Karpas-422 (cell line): ENCODE data around the gene ANKRD13D. TPM values are rescaled to one million over a fixed set of nuclear protein-coding genes. Genes with fewer than 3 reads are reported as not detected.
"Not testable (repeated sequence)": the region's sequence is repeated elsewhere in the genome, so short reads cannot be mapped to it uniquely, and the experiment has no call there.

Experiments
- DNase-seq: peaks from one replicate; pipeline ENCODE4 v3.0.0-alpha.2; 2015
- H2AFZ ChIP-seq: fragments of 200-600 bp; sonication (generic); 2 replicates; pipeline ENCODE4 v1.6.1; 2014; ENCODE audit warnings: antibody characterized with exemption, low read length, mixed read lengths
- H3K27ac ChIP-seq: fragments of 200-600 bp; sonication (generic); 2 replicates; pipeline ENCODE4 v1.5.1; 2014; ENCODE audit warnings: mild to moderate bottlenecking, low read length, moderate library complexity
- H3K27me3 ChIP-seq: fragments of 200-600 bp; sonication (generic); 2 replicates; pipeline ENCODE4 v1.6.1; 2014; ENCODE audit warnings: low read length, mixed read lengths
- H3K36me3 ChIP-seq: fragments of 200-600 bp; sonication (generic); 2 replicates; pipeline ENCODE4 v1.6.1; 2014; ENCODE audit warnings: low read length, mixed read lengths; ENCODE audit not compliant: insufficient read depth
- H3K4me1 ChIP-seq: fragments of 200-600 bp; sonication (generic); 2 replicates; pipeline ENCODE4 v1.6.1; 2014; ENCODE audit warnings: mild to moderate bottlenecking, low read length, mixed read lengths
- H3K4me2 ChIP-seq: fragments of 200-600 bp; sonication (generic); 2 replicates; pipeline ENCODE4 v1.6.1; 2014; ENCODE audit warnings: low read length, low read depth, mild to moderate bottlenecking; ENCODE audit not compliant: poor library complexity, severe bottlenecking
- H3K4me3 ChIP-seq: fragments of 200-600 bp; sonication (generic); 2 replicates; pipeline ENCODE4 v1.5.1; 2014; ENCODE audit warnings: mild to moderate bottlenecking, antibody characterized with exemption, low read length, mixed read lengths
- H3K79me2 ChIP-seq: fragments of 200-600 bp; sonication (generic); 2 replicates; pipeline ENCODE4 v1.6.1; 2014; ENCODE audit warnings: mild to moderate bottlenecking, low read length, mixed read lengths
- H3K9ac ChIP-seq: fragments of 200-600 bp; sonication (generic); 2 replicates; pipeline ENCODE4 v1.6.0; 2014; ENCODE audit warnings: low read length
- H3K9me2 ChIP-seq: fragments of 200-600 bp; sonication (generic), shearing (Covaris generic); replicated peaks from 2 replicates; pipeline ENCODE4 v1.6.0; 2014; ENCODE audit warnings: mild to moderate bottlenecking, low read length, moderate library complexity; ENCODE audit not compliant: insufficient read depth
- H3K9me3 ChIP-seq: fragments of 300-700, 200-600 bp; sonication (generic); 2 replicates; pipeline ENCODE4 v1.6.1; 2014; ENCODE audit warnings: low read length, mixed read lengths
- H4K20me1 ChIP-seq: fragments of 200-600 bp; sonication (generic); 2 replicates; pipeline ENCODE4 v1.6.1; 2014; ENCODE audit warnings: mild to moderate bottlenecking, antibody characterized with exemption, low read length, low read depth; ENCODE audit not compliant: insufficient read depth
- total RNA-seq: library from RNA; depleted of rRNA; stranded (reverse); fragments of >200 nt; shearing (Covaris generic); gene quantifications from 2 replicates; pipeline ENCODE4 v1.2.3, GENCODE V29; 2014; ENCODE audit warnings: low replicate concordance

Gene ANKRD13D
- total RNA-seq, 1 experiment from 2014 or later = 31.3 TPM

DNA sequence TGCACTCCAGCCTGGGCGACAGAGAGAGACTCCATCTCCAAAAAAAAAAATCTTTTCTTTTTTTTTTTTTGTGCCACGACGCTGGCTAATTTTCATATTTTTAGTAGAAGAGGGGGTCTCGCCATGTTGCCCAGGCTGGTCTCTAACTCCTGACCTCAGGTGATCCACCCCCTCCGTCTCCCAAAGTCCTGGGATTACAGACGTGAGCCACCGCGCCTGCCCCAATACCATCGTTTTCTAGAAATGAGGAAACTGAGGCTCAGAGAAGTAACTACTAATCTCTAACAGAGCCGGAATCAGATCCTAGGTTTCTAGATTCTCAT is 27.7 kb downstream of the ANKRD13D start:
- peaks cover 25% of the 10 kb centered on the region for H3K4me1 ChIP-seq
- no peaks in the 10 kb centered on the region for H3K27me3 ChIP-seq
- no peaks in the 10 kb centered on the region for H4K20me1 ChIP-seq
- no peaks in the 10 kb centered on the region for H3K36me3 ChIP-seq
- no peaks in the 10 kb centered on the region for H3K79me2 ChIP-seq
- no peak for DNase-seq
- no peaks in the 10 kb centered on the region for H3K9me3 ChIP-seq
- peak overlapping the region; percentile 79 for H2AFZ ChIP-seq
- H3K4me2 ChIP-seq = peak overlapping the region; percentile 85
- peak overlapping the region; percentile 81 for H3K27ac ChIP-seq
- peak overlapping the region; percentile 71 for H3K4me3 ChIP-seq
- no peaks in the 10 kb centered on the region for H3K9me2 ChIP-seq
- peak overlapping the region; percentile 76 for H3K9ac ChIP-seq

DNA sequence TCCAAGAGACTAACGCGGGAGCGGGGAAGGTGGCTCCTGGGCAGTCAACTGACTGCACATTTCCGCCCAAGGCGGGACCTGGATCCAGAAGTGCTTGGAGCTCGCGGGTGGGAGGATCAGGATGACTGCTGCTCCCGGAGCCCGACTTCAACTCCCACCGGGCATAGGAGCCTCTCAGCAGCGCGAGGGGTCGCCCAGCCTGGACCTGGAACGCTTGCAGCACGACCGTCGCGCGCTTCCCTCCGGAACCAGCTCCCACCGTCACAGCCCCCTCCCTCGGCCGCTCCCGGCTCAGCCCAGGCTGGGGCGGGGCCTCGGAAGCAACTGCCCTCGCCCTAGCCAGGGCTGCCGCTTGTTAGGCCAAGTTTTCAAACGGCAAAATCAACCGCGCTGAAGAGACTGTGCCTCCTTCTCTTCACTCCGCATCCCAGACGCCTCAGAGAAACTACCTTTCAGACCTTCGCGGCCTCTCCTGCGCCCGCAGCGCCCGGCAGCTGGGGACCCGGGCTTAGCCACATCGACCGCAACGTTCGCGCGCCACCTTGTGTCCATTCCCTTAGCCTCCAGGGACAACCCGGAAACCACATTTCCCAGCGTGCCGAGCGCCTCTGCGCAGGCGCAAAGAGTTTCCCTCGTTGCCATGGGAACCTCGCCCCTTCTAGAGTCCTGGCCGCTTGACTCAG is 28.2 kb downstream of the ANKRD13D start:
- peak overlapping the region; percentile 71 for H3K4me3 ChIP-seq
- no peaks in the 10 kb centered on the region for H3K9me2 ChIP-seq
- H2AFZ ChIP-seq = peak overlapping the region; percentile 91
- H3K79me2 ChIP-seq = no peaks in the 10 kb centered on the region
- peaks cover 25% of the 10 kb centered on the region for H3K4me1 ChIP-seq
- no peaks in the 10 kb centered on the region for H3K27me3 ChIP-seq
- DNase-seq = peak; percentile 99
- peak overlapping the region; percentile 85 for H3K4me2 ChIP-seq
- H3K9ac ChIP-seq = peak overlapping the region; percentile 76
- H3K27ac ChIP-seq = peak overlapping the region; percentile 81
- H3K36me3 ChIP-seq = no peaks in the 10 kb centered on the region
- H3K9me3 ChIP-seq = no peaks in the 10 kb centered on the region
- H4K20me1 ChIP-seq = no peaks in the 10 kb centered on the region

DNA sequence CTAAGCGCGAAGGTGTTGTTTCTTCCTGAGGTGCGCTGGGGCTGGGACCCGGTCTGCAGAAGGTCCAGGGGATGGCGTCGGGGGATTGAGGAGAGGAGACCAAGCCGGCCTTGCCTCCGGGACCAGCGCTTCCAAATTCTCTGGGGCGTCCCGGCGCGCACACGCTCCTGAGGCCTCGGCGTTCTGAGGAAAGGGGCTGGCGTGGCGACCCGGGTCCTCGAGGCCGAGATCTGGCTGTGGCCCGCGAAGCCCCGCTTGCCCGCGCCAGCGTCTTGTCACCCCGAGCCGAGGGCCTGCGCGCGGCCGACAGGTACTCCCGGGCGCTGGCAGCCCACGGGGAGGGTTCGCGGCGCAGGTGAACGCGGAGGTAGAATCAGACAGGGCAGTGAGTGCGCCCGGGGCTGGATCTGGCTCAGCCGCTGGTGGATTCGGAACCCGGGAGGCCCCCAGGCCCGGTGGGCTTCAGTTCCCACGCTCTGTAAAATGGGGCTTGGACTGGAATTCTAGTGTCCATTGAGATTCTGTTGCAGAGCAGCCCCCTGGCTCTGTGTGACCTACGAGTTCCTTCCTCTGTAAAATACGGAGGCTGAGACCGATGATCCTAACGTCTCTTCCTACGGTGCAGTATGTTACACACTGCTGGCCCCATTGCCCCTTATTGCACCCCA is 28.9 kb downstream of the ANKRD13D start:
- H3K4me2 ChIP-seq = peak overlapping the region; percentile 85
- H3K9me3 ChIP-seq = no peaks in the 10 kb centered on the region
- no peaks in the 10 kb centered on the region for H3K36me3 ChIP-seq
- no peaks in the 10 kb centered on the region for H3K9me2 ChIP-seq
- H3K9ac ChIP-seq = peak overlapping the region; percentile 76
- peaks cover 25% of the 10 kb centered on the region for H3K4me1 ChIP-seq
- peak overlapping the region; percentile 91 for H2AFZ ChIP-seq
- peak overlapping the region; percentile 71 for H3K4me3 ChIP-seq
- H3K79me2 ChIP-seq = no peaks in the 10 kb centered on the region
- H3K27me3 ChIP-seq = no peaks in the 10 kb centered on the region
- no peaks in the 10 kb centered on the region for H4K20me1 ChIP-seq
- peak; percentile 61 for DNase-seq
- H3K27ac ChIP-seq = no peak overlapping the region

DNA sequence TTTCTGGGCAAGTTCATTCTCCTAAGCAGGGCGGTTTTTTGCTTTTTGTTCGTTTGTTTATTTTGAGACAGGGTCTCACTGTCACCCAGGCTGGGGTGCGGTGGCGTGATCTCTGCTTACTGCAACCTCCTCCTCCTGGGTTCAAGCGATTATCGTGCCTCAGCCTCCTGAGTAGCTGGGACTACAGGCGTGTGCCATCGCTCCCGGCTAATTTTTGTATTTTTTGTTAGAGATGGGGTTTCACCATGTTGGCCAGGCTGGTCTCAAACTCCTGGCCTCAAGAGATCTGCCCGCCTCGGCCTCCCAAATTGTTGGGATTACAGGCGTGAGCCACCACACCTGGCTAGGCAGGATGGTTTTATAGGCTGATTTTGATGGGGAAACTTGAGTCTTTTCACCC is 29.8 kb downstream of the ANKRD13D start:
- peaks cover 25% of the 10 kb centered on the region for H3K4me1 ChIP-seq
- not testable (repeated sequence) for H3K9me2 ChIP-seq, H3K9ac ChIP-seq, H3K27me3 ChIP-seq, H3K4me3 ChIP-seq, H3K27ac ChIP-seq, H3K36me3 ChIP-seq, H3K79me2 ChIP-seq, DNase-seq, H4K20me1 ChIP-seq, H3K9me3 ChIP-seq, H2AFZ ChIP-seq
- peak overlapping the region; percentile 85 for H3K4me2 ChIP-seq

DNA sequence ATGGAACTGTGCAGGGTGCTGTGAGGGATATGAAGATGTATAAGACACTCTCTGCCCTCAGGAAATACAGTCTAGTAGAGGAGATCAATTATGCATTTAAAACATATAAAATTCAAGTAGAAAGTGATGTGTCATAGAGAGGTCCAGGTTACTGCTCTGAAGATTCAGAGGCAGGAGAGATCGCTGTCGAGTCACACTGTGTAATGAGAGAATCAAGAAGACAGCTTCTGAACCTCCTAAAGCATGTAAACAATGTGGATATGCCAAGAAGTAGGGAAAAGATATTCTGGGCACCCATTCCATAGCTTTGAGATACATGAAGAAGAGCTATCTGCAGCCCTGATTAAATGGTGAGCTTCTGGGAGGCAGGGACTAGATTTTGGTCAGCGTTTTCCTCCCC is 30.9 kb downstream of the ANKRD13D start:
- H3K36me3 ChIP-seq = no peaks in the 10 kb centered on the region
- no peaks in the 10 kb centered on the region for H3K9me2 ChIP-seq
- H3K9ac ChIP-seq = no peak overlapping the region
- H3K27me3 ChIP-seq = no peaks in the 10 kb centered on the region
- no peak for DNase-seq
- no peaks in the 10 kb centered on the region for H4K20me1 ChIP-seq
- H3K4me3 ChIP-seq = no peak overlapping the region
- no peak overlapping the region for H3K27ac ChIP-seq
- peaks cover 25% of the 10 kb centered on the region for H3K4me1 ChIP-seq
- H3K4me2 ChIP-seq = no peak overlapping the region
- no peaks in the 10 kb centered on the region for H3K9me3 ChIP-seq
- no peak overlapping the region for H2AFZ ChIP-seq
- H3K79me2 ChIP-seq = no peaks in the 10 kb centered on the region

DNA sequence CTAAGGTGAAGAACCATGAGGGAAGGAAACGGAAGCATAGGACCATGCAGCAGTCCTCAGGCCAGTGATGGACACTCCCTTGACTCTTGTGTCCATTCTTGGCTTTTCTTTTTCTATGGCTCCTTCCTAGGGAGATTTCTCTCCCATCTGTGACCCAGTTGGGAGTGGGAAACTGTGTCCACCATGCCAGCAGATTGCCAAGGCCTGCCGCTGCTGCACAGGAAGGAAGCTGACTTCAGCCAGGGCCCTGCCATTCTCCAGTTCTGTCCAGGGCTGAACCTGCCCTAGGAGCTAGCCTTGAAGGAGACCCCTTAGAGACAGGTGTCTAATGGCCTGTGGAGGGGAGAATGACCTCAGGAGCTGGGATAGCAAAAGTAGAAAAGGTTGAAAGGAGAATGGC is 31.6 kb downstream of the ANKRD13D start:
- H3K4me2 ChIP-seq = no peak overlapping the region
- H3K4me1 ChIP-seq = peaks cover 25% of the 10 kb centered on the region
- no peaks in the 10 kb centered on the region for H4K20me1 ChIP-seq
- H3K27me3 ChIP-seq = no peaks in the 10 kb centered on the region
- no peak overlapping the region for H2AFZ ChIP-seq
- H3K27ac ChIP-seq = no peak overlapping the region
- no peaks in the 10 kb centered on the region for H3K9me3 ChIP-seq
- H3K9me2 ChIP-seq = no peaks in the 10 kb centered on the region
- no peaks in the 10 kb centered on the region for H3K36me3 ChIP-seq
- DNase-seq = no peak
- no peak overlapping the region for H3K9ac ChIP-seq
- no peaks in the 10 kb centered on the region for H3K79me2 ChIP-seq
- no peak overlapping the region for H3K4me3 ChIP-seq

DNA sequence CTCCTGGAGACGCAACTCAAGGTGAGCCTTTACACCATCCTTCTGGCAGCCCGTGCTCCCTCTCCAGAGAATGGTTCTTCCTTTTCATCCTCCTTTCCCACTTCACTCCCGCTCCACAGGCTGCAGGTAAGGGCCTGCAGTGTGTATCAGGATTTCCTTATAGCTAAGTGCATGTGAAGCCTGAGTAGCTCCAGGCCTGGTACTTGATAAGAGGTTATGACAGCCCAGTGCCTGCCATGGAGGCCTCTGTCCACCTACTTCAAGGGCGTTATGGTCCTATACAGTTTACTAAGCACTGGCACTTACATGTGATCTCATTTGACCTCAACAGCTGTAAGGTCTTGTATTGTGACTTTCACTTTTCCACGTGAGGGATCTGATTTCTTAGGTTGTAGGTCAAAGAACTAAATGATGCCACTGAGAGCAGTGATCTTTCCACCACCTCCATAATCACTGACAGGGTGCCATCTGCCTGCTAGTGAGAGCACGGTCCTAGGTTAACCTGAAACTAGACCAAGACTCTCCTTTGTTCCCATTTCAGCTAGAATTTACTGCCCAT is 32.3 kb downstream of the ANKRD13D start:
- peaks cover 22% of the 10 kb centered on the region for H3K4me1 ChIP-seq
- H3K27me3 ChIP-seq = no peaks in the 10 kb centered on the region
- H3K36me3 ChIP-seq = no peaks in the 10 kb centered on the region
- no peak overlapping the region for H3K4me2 ChIP-seq
- H4K20me1 ChIP-seq = no peaks in the 10 kb centered on the region
- no peak for DNase-seq
- H3K79me2 ChIP-seq = no peaks in the 10 kb centered on the region
- H2AFZ ChIP-seq = no peak overlapping the region
- no peaks in the 10 kb centered on the region for H3K9me3 ChIP-seq
- H3K4me3 ChIP-seq = no peak overlapping the region
- H3K27ac ChIP-seq = no peak overlapping the region
- no peaks in the 10 kb centered on the region for H3K9me2 ChIP-seq
- H3K9ac ChIP-seq = no peak overlapping the region

DNA sequence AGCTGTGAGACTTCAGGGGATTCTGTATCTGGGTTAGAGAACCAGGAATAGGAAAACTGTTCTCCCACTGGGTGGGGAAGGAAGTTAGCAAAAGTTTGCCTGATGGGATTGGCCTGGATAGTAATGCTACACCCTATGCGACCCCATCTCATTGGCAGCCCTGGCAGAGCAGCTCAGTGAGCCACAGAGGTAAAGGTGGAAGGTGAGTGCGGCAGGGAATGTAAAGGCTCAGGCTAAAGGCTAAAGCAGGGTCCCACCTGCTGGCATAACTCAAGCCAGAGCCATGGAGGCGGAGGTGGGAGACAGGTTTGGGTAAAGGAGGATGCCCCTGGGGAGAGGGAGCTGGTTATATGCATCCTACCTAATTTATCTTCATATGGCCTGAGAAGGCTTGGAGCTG is 32.9 kb downstream of the ANKRD13D start:
- no peaks in the 10 kb centered on the region for H3K36me3 ChIP-seq
- H3K27ac ChIP-seq = no peak overlapping the region
- no peak overlapping the region for H3K4me2 ChIP-seq
- DNase-seq = no peak
- no peak overlapping the region for H3K4me3 ChIP-seq
- H3K27me3 ChIP-seq = no peaks in the 10 kb centered on the region
- no peak overlapping the region for H3K9ac ChIP-seq
- H2AFZ ChIP-seq = no peak overlapping the region
- no peaks in the 10 kb centered on the region for H3K79me2 ChIP-seq
- H3K4me1 ChIP-seq = peaks cover 18% of the 10 kb centered on the region
- no peaks in the 10 kb centered on the region for H3K9me2 ChIP-seq
- no peaks in the 10 kb centered on the region for H3K9me3 ChIP-seq
- no peaks in the 10 kb centered on the region for H4K20me1 ChIP-seq
